Breast epithelium (tissue), 3 donors: Measurements from ENCODE around the gene DSCAM.

Experiments used
- POLR2A ChIP-seq: fragments of 450-650 bp; IDR thresholded peaks from one replicate; pipeline ENCODE4 v1.6.1; 2016; ENCODE audit warnings: antibody characterized with exemption, mild to moderate bottlenecking, moderate library complexity
- TF ChIP-seq, protein P1 (sequence below), 3 donors: fragments of 450-650 bp; IDR thresholded peaks; one replicate each; pipeline ENCODE4 v1.5.1; 2016 to 2017; ENCODE audit warnings: antibody characterized with exemption in 3 of 3, mild to moderate bottlenecking in 3 of 3, moderate library complexity in 3 of 3

DNA sequence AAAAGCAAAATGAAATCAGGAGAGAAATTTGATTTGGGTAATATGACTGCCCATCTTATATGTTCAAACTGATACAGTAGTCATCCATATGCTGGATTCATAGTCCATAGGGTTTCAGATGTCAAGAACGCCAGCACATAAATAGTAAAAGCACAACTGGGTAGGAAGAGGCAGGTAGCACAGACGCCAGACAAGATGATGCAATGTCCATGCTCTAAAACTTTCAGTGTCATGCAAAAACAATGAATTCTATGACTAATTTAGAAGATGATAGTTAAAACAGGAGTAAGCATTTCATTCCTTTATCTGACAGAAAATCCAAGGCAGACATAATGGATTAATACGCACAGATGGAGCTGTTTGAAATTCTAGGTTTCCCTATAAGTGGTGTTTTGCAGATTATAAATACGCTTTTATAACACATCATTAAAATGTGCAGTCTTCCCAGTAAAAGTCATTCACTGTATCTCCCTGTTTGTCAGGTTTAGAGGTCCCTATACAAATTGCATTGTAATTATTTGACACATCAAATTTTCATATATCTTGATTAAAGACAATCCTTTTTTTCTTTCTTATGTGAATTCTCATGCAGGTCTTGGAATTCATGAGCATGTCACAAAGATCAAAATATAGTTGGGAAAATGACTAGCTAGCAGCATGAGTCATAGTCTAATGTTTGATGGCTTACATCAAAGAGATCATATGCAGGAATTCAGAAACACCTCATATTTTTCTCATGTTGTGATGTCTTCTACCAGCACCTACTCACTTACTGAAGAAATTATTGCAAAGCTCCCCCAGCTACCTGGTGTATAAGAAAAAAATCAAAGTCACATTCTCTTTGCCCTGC, 139.9 kb downstream of the DSCAM start:
- no peak for TF ChIP-seq POLR2A
- TF ChIP-seq, protein P1, sequence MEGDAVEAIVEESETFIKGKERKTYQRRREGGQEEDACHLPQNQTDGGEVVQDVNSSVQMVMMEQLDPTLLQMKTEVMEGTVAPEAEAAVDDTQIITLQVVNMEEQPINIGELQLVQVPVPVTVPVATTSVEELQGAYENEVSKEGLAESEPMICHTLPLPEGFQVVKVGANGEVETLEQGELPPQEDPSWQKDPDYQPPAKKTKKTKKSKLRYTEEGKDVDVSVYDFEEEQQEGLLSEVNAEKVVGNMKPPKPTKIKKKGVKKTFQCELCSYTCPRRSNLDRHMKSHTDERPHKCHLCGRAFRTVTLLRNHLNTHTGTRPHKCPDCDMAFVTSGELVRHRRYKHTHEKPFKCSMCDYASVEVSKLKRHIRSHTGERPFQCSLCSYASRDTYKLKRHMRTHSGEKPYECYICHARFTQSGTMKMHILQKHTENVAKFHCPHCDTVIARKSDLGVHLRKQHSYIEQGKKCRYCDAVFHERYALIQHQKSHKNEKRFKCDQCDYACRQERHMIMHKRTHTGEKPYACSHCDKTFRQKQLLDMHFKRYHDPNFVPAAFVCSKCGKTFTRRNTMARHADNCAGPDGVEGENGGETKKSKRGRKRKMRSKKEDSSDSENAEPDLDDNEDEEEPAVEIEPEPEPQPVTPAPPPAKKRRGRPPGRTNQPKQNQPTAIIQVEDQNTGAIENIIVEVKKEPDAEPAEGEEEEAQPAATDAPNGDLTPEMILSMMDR (IDR thresholded peaks at IDR 0.05) = no peak
